Transverse colon (tissue), 4 donors: ENCODE data around the gene GRAP2. TPM values are rescaled to one million over a fixed set of nuclear protein-coding genes. Genes with fewer than 3 reads are reported as not detected.

ENCODE experiments used
- DNase-seq: peaks from one replicate; pipeline ENCODE4 v3.0.0-alpha.2; 2019
- H3K27ac ChIP-seq, 4 donors: fragments of 200-600 bp; sonication (generic); 2 replicates each; pipeline ENCODE4 v1.5.1; 2016 to 2018; ENCODE audit warnings: inconsistent platforms in 4 of 4
- H3K27me3 ChIP-seq: fragments of 200-600 bp; sonication (generic); 2 replicates; pipeline ENCODE4 v1.5.1; 2017; ENCODE audit warnings: inconsistent platforms
- H3K36me3 ChIP-seq, 4 donors: fragments of 200-600 bp; sonication (generic); 2 replicates each; pipeline ENCODE4 v1.5.1; 2017 to 2019; ENCODE audit warnings: inconsistent platforms in 4 of 4
- H3K4me1 ChIP-seq, 4 donors: fragments of 200-600 bp; sonication (generic); 2 replicates each; pipeline ENCODE4 v1.5.1; 2017 to 2020; ENCODE audit warnings: inconsistent platforms in 4 of 4
- H3K4me3 ChIP-seq, 4 donors: fragments of 200-600 bp; sonication (generic); 1 replicate in 1 of 4; 2 replicates in 3 of 4; pipeline versions ENCODE4 v1.5.1 to v1.6.1; 2017 to 2019; ENCODE audit warnings: inconsistent platforms in 4 of 4
- H3K9me3 ChIP-seq, 2 donors: fragments of 200-600 bp; sonication (generic); 2 replicates each; pipeline ENCODE4 v1.5.1; 2017 to 2019; ENCODE audit warnings: inconsistent platforms in 2 of 2
- CTCF ChIP-seq, 5 experiments: fragments of 200-600 bp in 3 of 5; fragments of 450-650 bp in 2 of 5; sonication (generic) in 3 of 5; IDR thresholded peaks; 1 replicate in 2 of 5; 2 replicates in 3 of 5; pipeline ENCODE4 v1.5.1; 2016 to 2017; ENCODE audit warnings: antibody characterized with exemption in 5 of 5, inconsistent platforms in 3 of 5, mild to moderate bottlenecking in 2 of 5, moderate library complexity in 1 of 5
- EP300 ChIP-seq: sonication (generic); formaldehyde crosslinking; IDR thresholded peaks from one replicate; pipeline ENCODE4 v1.6.1; 2017; ENCODE audit warnings: antibody characterized with exemption, low read depth
- POLR2A ChIP-seq: fragments of 450-650 bp; IDR thresholded peaks from one replicate; pipeline ENCODE4 v1.6.1; 2016; ENCODE audit warnings: antibody characterized with exemption, mild to moderate bottlenecking, moderate library complexity
- POLR2AphosphoS5 ChIP-seq, 3 donors: sonication (generic); formaldehyde crosslinking; IDR thresholded peaks; one replicate each; pipeline ENCODE4 v1.6.1; 2016; ENCODE audit warnings: antibody characterized with exemption in 3 of 3
- WGBS, 2 donors: methylation state at CpG; one replicate each; pipeline ENCODE4 v1.1.5; 2018; ENCODE audit warnings: low coverage in 1 of 2; 5-methylcytosine and 5-hydroxymethylcytosine counted together
- in situ Hi-C, 4 donors: fragments of 200-750 bp; cut with MboI; loops; one replicate each; pipeline versions ENCODE4 v1.15.0 to v1.15.1; 2017; ENCODE audit warnings: low sequenced_read_pairs in 3 of 4, low pct_ligation_motif_present in 1 of 4, low pct_unique_long_range_greater_than_20kb in 1 of 4
- intact Hi-C: fragments of 100-400 bp; cut with DNase I; formaldehyde crosslinking; loops from one replicate; pipeline ENCODE4 v1.15.1; 2023; ENCODE audit warnings: low total_unique reads
- total RNA-seq, 4 donors: library from RNA; depleted of rRNA; stranded (reverse); fragments of >200 nt; gene quantifications; one replicate each; pipeline ENCODE4 v1.1.0, GENCODE V29; 2016

The GRAP2 gene
- total RNA-seq, 4 donors from 2014 or later: 0.60 to 28.4 (median 4.9) TPM

- intact Hi-C loops (no loop called here), in situ Hi-C loops (no loop called here)
- 78 to 83% methylated on average over 1 to 3 of the region's 3 CpGs for WGBS, 2 donors
- H3K9me3 ChIP-seq: no peaks in the 10 kb centered on the region
- H3K4me3 ChIP-seq: no peak overlapping the region
- peak overlapping the region in 1 of 4 donors; percentile 21 for H3K27ac ChIP-seq
- DNase-seq: no peak
- no peaks in the 10 kb centered on the region for H3K36me3 ChIP-seq
- H3K4me1 ChIP-seq: no peaks in the 10 kb centered on the region
- no peak for TF ChIP-seq EP300
- TF ChIP-seq POLR2AphosphoS5 (IDR thresholded peaks at IDR 0.05): no peak
- TF ChIP-seq POLR2A: no peak
- TF ChIP-seq CTCF (IDR thresholded peaks at IDR 0.05): no peak
- peaks cover 3% of the 10 kb centered on the region for H3K27me3 ChIP-seq
These were observed 4.8 kb downstream of the GRAP2 start for GRCh38 chr22:39905687-39906086.

DNA sequence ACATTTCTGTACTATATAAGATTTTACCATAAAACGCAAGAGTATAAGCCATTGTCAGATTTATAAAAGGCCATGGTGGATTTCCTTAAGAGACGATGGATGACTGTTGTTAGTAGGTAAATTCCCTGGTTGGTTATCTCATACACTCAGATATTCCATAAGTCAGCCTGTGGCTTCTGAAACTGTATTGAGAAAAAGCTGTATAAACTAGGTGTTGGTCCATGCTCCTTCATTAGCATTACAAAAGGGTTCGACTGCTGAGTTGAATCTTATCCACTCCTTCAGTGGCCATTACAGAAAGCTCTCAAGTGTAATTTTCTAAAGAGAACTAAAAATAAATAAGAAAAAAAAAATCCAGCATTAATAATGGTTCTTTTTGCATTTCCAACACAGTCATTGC lies 5.3 kb downstream of the GRAP2 start:
- TF ChIP-seq POLR2AphosphoS5 (IDR thresholded peaks at IDR 0.05) (no peak), POLR2A (no peak), CTCF (IDR thresholded peaks at IDR 0.05) (no peak), EP300 (no peak)
- H3K9me3 ChIP-seq: no peaks in the 10 kb centered on the region
- peak overlapping the region in 2 of 4 donors; percentile 11 to 21 for H3K27ac ChIP-seq
- in situ Hi-C loops (no loop called here), intact Hi-C loops (no loop called here)
- H3K4me3 ChIP-seq: no peak overlapping the region
- H3K4me1 ChIP-seq: no peaks in the 10 kb centered on the region
- H3K27me3 ChIP-seq: peaks cover 3% of the 10 kb centered on the region
- no peaks in the 10 kb centered on the region for H3K36me3 ChIP-seq
- WGBS, 2 donors: 75 to 79% methylated on average over 3 of the region's 3 CpGs
- DNase-seq: no peak

- intact Hi-C loops: no loop called here
- H3K27ac ChIP-seq: peak overlapping the region in 3 of 4 donors; percentile 16 to 26 (median 21)
- 79 to 89% methylated on average over 5 to 6 of the region's 6 CpGs for WGBS, 2 donors
- peaks cover 3% of the 10 kb centered on the region for H3K27me3 ChIP-seq
- H3K4me3 ChIP-seq: no peak overlapping the region
- H3K36me3 ChIP-seq: no peaks in the 10 kb centered on the region
- DNase-seq: no peak
- no peaks in the 10 kb centered on the region for H3K4me1 ChIP-seq
- TF ChIP-seq EP300 (no peak), POLR2AphosphoS5 (IDR thresholded peaks at IDR 0.05) (no peak), CTCF (IDR thresholded peaks at IDR 0.05) (no peak), POLR2A (no peak)
- in situ Hi-C loops: no loop called here
- no peaks in the 10 kb centered on the region for H3K9me3 ChIP-seq
These were observed 6.2 kb downstream of the GRAP2 start for GRCh38 chr22:39907047-39907446.

- Histone ChIP-seq H3K36me3 (no peaks in the 10 kb centered on the region), H3K4me1 (no peaks in the 10 kb centered on the region), H3K27me3 (peaks cover 3% of the 10 kb centered on the region), H3K9me3 (no peaks in the 10 kb centered on the region), H3K27ac (peak overlapping the region; percentile 16 to 26 (median 23)), H3K4me3 (no peak overlapping the region)
- in situ Hi-C loops (no loop called here), intact Hi-C loops (no loop called here)
- DNase-seq: no peak
- 74 to 100% methylated on average over 4 to 9 of the region's 9 CpGs for WGBS, 2 donors
- TF ChIP-seq POLR2A (no peak), POLR2AphosphoS5 (IDR thresholded peaks at IDR 0.05) (no peak), EP300 (no peak), CTCF (IDR thresholded peaks at IDR 0.05) (no peak)
These were observed 6.8 kb downstream of the GRAP2 start for GRCh38 chr22:39907605-39908097.
